NOMO-1 treated with DMSO at 0.1 percent for 48 hours (cell line): Measurements from ENCODE around the gene LRP10.

Experiments used
- DNase-seq: peaks from one replicate; lab custom pipeline; 2025; ENCODE audit not compliant: unreplicated experiment; lab: John Stamatoyannopoulos, UW

Gene LRP10

GRCh38 chr14:22864979-22865378, 6.6 kb upstream of the LRP10 start:
- DNase-seq: no peak

GRCh38 chr14:22865424-22866405, 5.8 kb upstream of the LRP10 start:
- DNase-seq: no peak

- DNase-seq: no peak
Observed at GRCh38 chr14:22866874-22867273, 4.7 kb upstream of the LRP10 start.

- DNase-seq: peak; percentile 86
Observed at GRCh38 chr14:22870811-22871223, 723 bp upstream of the LRP10 start.

- peak; percentile 57 for DNase-seq
Observed at GRCh38 chr14:22872033-22872832, 693 bp downstream of the LRP10 start.

- no peak for DNase-seq
Observed at GRCh38 chr14:22872833-22873520, 1.4 kb downstream of the LRP10 start.

GRCh38 chr14:22875003-22875747, 3.6 kb downstream of the LRP10 start:
- no peak for DNase-seq

GRCh38 chr14:22875748-22876319, 4.3 kb downstream of the LRP10 start:
- DNase-seq: no peak

GRCh38 chr14:22877000-22877501, 5.5 kb downstream of the LRP10 start:
- no peak for DNase-seq

- DNase-seq: no peak
Observed at GRCh38 chr14:22878271-22879246, 7.0 kb downstream of the LRP10 start.

- DNase-seq: no peak
Observed at GRCh38 chr14:22882064-22882463, 10.5 kb downstream of the LRP10 start.

- no peak for DNase-seq
Observed at GRCh38 chr14:22882529-22883172, 11.1 kb downstream of the LRP10 start.

- no peak for DNase-seq
Observed at GRCh38 chr14:22883173-22883976, 11.8 kb downstream of the LRP10 start, which contains the start of gene REM2. Gene REM2, plus strand, starts transcription at chr14:22883222. Its CDS starts 66 bp downstream, at chr14:22883288.

- DNase-seq: no peak
Observed at GRCh38 chr14:22884076-22884737, 12.7 kb downstream of the LRP10 start.

- no peak for DNase-seq
Observed at GRCh38 chr14:22884738-22885523, 13.4 kb downstream of the LRP10 start.

GRCh38 chr14:22885975-22886374, 14.4 kb downstream of the LRP10 start:
- DNase-seq: no peak
